ENCODE data around the gene RASA3.

Gene RASA3

GRCh38 chr13:114097212-114097892 is 35.1 kb downstream of the RASA3 start:
- DNase-seq: no peak

GRCh38 chr13:114096811-114097211 is 35.6 kb downstream of the RASA3 start:
- DNase-seq: no peak

GRCh38 chr13:114096031-114096485 is 36.4 kb downstream of the RASA3 start:
- DNase-seq: no peak

- DNase-seq: no peak
Observed at GRCh38 chr13:114095486-114095885, 36.9 kb downstream of the RASA3 start.

- DNase-seq: no peak
Observed at GRCh38 chr13:114093118-114093517, 39.3 kb downstream of the RASA3 start.

- no peak for DNase-seq
Observed at GRCh38 chr13:114092468-114092867, 40.0 kb downstream of the RASA3 start.

- no peak for DNase-seq
Observed at GRCh38 chr13:114090476-114090875, 41.9 kb downstream of the RASA3 start.

- DNase-seq: no peak
Observed at GRCh38 chr13:114089751-114090400, 42.5 kb downstream of the RASA3 start.

GRCh38 chr13:114089341-114089740 is 43.1 kb downstream of the RASA3 start:
- DNase-seq: no peak

GRCh38 chr13:114088863-114089262 is 43.6 kb downstream of the RASA3 start:
- no peak for DNase-seq

- DNase-seq: no peak
Observed at GRCh38 chr13:114088234-114088633, 44.2 kb downstream of the RASA3 start.

- no peak for DNase-seq
Observed at GRCh38 chr13:114087430-114087829, 45.0 kb downstream of the RASA3 start.

- no peak for DNase-seq
Observed at GRCh38 chr13:114082849-114083645, 49.4 kb downstream of the RASA3 start.

- DNase-seq: no peak
Observed at GRCh38 chr13:114081761-114082681, 50.4 kb downstream of the RASA3 start.

- no peak for DNase-seq
Observed at GRCh38 chr13:114080739-114081561, 51.5 kb downstream of the RASA3 start.

- no peak for DNase-seq
Observed at GRCh38 chr13:114079601-114080536, 52.6 kb downstream of the RASA3 start.

GRCh38 chr13:114078461-114079451 is 53.7 kb downstream of the RASA3 start:
- DNase-seq: no peak

GRCh38 chr13:114077933-114078325 is 54.5 kb downstream of the RASA3 start:
- no peak for DNase-seq

Data from NCI-H524 treated with DMSO at 0.1 percent for 48 hours (cell line).